Activated T-helper 2 cell treated with anti-CD3 and anti-CD28 coated beads, Interferon-gamma antibody, Interleukin-2, Interleukin-4, amounts not matched to agents 10 μg/mL and 5 μg/mL and 100 μg/mL, durations not matched to agents 14 hours and 24 hours and 36 hours (primary cell): ENCODE data around the gene SH3PXD2A. TPM values are rescaled to one million over a fixed set of nuclear protein-coding genes. Genes with fewer than 3 reads are reported as not detected.

Source experiments
- DNase-seq: peaks from one replicate; pipeline ENCODE4 v3.0.0; 2021; ENCODE audit warnings: low spot score
- H3K27ac Mint-ChIP-seq: one replicate; pipeline ENCODE4 v1.8.0; 2021; ENCODE audit warnings: mixed read lengths
- H3K27me3 Mint-ChIP-seq: one replicate; pipeline ENCODE4 v1.8.0; 2021; ENCODE audit warnings: low read depth, mixed read lengths
- H3K36me3 Mint-ChIP-seq: one replicate; pipeline ENCODE4 v1.8.0; 2021; ENCODE audit warnings: low read depth, mixed read lengths
- H3K4me1 Mint-ChIP-seq: one replicate; pipeline ENCODE4 v1.8.0; 2021; ENCODE audit warnings: low read depth, mixed read lengths
- H3K4me3 Mint-ChIP-seq: one replicate; pipeline ENCODE4 v1.8.0; 2021; ENCODE audit warnings: low read depth, mild to moderate bottlenecking, moderate library complexity, mixed read lengths
- H3K9me3 Mint-ChIP-seq: one replicate; pipeline ENCODE4 v1.8.0; 2021; ENCODE audit warnings: mixed read lengths
- intact Hi-C: fragments of 100-400 bp; cut with micrococcal nuclease; formaldehyde crosslinking; loops from one replicate; pipeline ENCODE4 v1.15.1; 2023
- total RNA-seq: library from RNA; stranded (reverse); gene quantifications from 2 replicates; pipeline ENCODE4 v1.2.3, GENCODE V29; 2022

SH3PXD2A gene
- total RNA-seq, 1 donor from 2014 or later, result 8.6 TPM

DNA sequence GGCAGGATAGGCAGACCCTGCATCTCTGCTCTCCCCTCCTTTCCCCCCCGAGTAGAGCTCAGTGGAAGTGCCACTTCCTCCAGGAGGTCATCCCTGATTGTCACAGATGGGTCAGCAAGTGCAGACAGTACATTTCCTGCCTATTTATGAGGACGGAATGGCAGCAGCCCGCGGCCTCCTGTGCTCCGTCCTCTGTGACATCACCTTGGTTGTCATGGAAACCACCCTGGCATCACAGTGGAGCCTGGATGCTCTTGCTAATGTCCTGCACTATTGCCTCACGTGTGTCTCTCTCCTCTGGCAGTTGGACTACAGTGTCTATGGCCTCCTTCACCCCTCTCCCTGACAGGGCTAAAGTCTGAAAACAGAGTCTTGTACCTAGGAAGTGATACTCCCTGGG, 148.6 kb downstream of the SH3PXD2A start:
- Mint-ChIP-seq H3K4me1 (peaks cover 5% of the 10 kb centered on the region), H3K27ac (no peak overlapping the region), H3K27me3 (no peaks in the 10 kb centered on the region), H3K36me3 (no peaks in the 10 kb centered on the region), H3K4me3 (no peak overlapping the region), H3K9me3 (no peaks in the 10 kb centered on the region)
- DNase-seq, result no peak
- intact Hi-C loops, result no loop called here

DNA sequence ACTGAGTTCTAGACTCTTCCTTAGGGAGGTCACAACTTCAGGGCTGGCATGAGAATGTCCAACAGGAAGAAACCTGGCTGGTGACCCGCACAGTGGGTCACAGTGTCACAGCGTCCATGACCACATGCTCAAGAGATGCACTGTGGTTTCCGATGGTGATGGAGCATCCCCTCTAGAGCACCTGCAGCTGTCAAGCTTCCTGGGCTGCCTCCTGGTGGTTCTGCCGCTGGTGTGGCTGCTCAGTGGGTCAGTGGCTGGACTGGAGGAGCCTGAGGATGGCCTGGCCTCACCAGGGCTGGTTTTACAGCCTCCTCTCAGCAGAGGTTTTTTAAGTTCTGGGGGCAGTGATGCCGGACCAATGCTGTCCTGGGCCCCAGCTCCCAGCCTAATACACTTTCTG, 149.3 kb downstream of the SH3PXD2A start:
- intact Hi-C loops, result no loop called here
- DNase-seq, result no peak
- H3K27ac Mint-ChIP-seq, result no peak overlapping the region
- H3K9me3 Mint-ChIP-seq, result no peaks in the 10 kb centered on the region
- no peak overlapping the region for H3K4me3 Mint-ChIP-seq
- H3K27me3 Mint-ChIP-seq, result no peaks in the 10 kb centered on the region
- no peaks in the 10 kb centered on the region for H3K36me3 Mint-ChIP-seq
- peaks cover 5% of the 10 kb centered on the region for H3K4me1 Mint-ChIP-seq

DNA sequence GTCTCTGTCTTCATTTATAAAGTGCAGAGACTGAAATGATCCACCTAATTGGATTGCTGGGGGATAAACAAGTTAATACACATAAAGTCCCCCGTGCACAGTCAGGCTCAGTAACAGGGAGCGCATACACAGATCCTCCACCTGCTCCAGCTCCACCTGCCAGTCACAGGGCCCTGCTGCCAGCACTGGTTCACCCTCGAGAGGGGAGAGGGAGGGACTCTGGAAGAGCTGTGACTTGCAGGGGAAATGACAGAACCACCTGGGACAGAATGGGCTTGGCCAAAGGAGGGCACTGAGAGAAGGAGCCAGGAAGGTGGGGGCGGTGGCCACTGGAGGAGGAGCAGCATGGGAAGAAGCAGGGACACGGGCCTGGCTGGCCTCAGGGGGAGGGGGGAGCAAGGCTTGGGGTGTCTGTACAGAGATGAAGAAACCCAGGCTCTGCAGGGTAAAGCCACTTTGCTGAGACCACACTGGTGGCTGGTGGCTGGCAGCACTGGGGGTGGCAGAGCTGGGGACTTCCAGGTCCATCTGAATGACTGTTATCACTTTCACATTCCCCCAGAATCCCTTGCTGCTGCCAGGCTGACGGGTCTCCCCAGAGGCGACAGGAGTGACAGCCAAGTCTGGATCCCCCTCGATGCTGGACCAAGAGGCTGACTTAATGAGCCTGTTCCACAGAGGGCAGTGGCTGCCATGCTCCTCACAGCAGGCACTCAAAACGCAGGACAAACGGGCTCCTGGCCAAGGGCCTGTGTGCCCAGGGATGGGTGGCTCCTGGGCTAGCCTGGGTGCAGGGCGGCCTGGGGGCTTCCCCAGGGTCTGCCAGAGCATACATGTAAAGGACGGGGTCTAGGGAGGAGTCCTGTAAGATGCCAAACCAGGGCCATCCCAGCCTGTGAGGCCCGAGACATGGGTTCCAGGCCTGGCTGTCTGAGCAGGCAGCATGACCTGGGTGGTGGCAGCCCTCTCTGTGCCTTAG, 151.1 kb downstream of the SH3PXD2A start:
- Mint-ChIP-seq H3K4me3 (no peak overlapping the region), H3K27me3 (no peaks in the 10 kb centered on the region), H3K9me3 (no peaks in the 10 kb centered on the region), H3K4me1 (peaks cover under 1% of the 10 kb centered on the region), H3K36me3 (no peaks in the 10 kb centered on the region), H3K27ac (no peak overlapping the region)
- intact Hi-C loops, result no loop called here
- no peak for DNase-seq

DNA sequence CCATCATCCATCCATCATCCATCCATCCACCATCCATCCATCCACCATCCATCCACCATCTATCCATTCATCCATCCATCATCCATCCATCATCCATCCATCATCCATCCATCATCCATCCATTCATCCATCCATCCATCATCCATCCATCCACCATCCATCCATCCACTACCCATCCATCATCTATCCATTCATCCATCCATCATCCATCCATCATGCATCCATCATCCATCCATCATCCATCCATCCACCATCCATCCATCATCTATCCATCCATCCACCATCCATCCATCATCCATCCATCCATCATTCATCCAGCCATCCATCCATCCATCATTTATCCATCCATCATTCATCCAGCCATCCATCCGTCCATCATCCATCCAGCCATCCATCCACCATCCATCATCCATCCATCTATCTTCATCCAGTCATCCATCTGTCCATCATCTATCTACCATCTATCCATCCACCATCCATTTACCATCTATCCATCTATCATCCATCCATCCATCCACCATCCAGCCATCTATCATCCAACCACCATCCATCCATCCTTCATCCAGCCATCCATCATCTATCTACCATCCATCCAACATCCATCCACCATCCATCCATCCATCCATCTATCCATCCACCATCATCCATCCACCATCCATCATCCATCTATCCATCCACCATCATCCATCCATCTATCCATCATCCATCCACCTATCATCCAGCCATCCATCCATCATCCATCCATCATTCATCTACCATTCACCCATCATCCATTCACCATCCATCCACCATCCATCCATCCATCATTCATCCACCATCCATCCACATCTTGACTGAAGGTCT, 153.8 kb downstream of the SH3PXD2A start:
- Mint-ChIP-seq H3K4me1 (peaks cover 11% of the 10 kb centered on the region), H3K27ac (no peak overlapping the region), H3K9me3 (no peaks in the 10 kb centered on the region), H3K27me3 (no peaks in the 10 kb centered on the region), H3K4me3 (no peak overlapping the region), H3K36me3 (no peaks in the 10 kb centered on the region)
- intact Hi-C loops, result no loop called here
- no peak for DNase-seq

DNA sequence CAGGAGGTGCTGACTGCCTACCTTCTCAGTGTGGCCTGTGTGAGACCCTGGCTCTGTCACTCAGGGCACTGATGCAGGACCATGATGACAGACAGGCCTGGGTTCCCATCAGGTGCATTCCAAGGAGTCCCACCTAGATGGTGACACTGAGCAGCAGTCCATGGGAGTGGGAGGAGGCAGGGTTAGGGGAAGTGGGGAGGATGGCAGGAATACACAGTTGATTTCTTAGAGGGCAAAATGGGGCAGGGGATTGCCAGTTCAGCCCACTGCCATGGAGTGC, 155.0 kb downstream of the SH3PXD2A start:
- Mint-ChIP-seq H3K27me3 (no peaks in the 10 kb centered on the region), H3K36me3 (no peaks in the 10 kb centered on the region), H3K4me1 (peaks cover 20% of the 10 kb centered on the region), H3K27ac (no peak overlapping the region), H3K4me3 (no peak overlapping the region), H3K9me3 (no peaks in the 10 kb centered on the region)
- intact Hi-C loops, result no loop called here
- DNase-seq, result no peak

DNA sequence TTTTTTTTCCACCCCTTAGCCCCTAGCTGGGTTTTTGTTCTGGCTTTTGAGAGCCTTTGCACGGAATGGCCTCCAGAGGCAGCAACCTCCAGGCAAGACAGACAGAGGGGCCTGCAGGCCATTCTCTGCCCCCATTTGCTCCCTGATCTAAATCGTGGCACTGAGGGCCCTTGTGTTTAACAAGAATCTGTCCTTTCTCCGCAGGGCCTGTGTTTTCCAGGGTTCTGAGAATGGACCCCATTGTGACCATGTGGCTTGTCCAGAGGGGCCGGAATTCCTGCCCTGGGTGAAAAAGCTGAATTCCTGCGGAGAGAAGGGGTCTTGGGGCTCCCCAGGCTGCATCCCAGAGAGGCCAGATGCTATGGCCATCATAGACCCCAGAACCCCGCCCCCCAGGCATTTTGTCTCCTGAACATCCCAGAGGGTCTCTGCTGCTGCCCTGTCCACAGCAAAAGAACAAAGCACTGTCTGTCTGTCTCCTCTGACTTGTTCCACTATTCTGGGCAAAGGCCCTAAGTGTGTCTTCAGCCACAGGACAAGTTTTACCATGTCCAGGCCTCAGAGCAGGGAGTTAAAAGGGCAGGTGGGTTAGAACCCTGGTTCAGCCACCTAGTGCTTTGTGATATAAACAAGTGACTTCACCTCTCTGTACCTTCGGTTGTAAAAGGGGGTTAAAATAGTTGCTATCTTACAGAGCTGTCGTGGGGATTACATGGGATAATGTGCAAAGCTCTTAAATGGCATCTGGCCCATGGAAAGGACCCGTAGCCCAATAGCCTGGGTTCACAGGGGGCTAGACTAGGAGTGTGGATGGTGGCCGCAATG, 155.6 kb downstream of the SH3PXD2A start:
- Mint-ChIP-seq H3K27me3 (no peaks in the 10 kb centered on the region), H3K36me3 (no peaks in the 10 kb centered on the region), H3K4me1 (peaks cover 22% of the 10 kb centered on the region), H3K4me3 (no peak overlapping the region), H3K9me3 (no peaks in the 10 kb centered on the region), H3K27ac (no peak overlapping the region)
- no peak for DNase-seq
- intact Hi-C loops, result loop anchor here (10.0 kb wide), 1 partner anchor 565 kb away; the partner anchor contains the start of gene GSTO2

DNA sequence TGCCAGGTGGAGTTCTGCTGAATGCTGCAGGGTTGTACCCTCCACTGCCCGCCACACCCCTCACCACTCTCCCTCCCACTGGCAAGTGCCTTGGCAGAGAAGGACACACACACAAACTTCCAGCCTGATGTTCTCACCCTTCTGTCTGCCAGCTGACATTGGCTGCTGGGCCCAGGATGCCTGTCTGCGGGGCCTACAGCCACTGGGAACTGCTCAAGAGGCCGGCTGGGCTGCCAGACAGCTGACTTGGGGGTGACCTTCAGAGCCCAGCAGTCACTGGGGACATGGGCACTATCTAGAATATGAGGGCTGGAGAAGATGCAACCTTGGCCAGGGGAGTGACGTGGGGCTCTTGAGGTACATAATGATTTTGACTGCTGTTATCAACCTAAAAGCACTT, 157.1 kb downstream of the SH3PXD2A start:
- H3K27me3 Mint-ChIP-seq, result no peaks in the 10 kb centered on the region
- no peak overlapping the region for H3K4me3 Mint-ChIP-seq
- H3K36me3 Mint-ChIP-seq, result no peaks in the 10 kb centered on the region
- H3K4me1 Mint-ChIP-seq, result peaks cover 25% of the 10 kb centered on the region
- no peaks in the 10 kb centered on the region for H3K9me3 Mint-ChIP-seq
- DNase-seq, result no peak
- intact Hi-C loops, result loop anchor here (10.0 kb wide), 1 partner anchor 567 kb away; the partner anchor contains the start of gene GSTO2
- no peak overlapping the region for H3K27ac Mint-ChIP-seq

DNA sequence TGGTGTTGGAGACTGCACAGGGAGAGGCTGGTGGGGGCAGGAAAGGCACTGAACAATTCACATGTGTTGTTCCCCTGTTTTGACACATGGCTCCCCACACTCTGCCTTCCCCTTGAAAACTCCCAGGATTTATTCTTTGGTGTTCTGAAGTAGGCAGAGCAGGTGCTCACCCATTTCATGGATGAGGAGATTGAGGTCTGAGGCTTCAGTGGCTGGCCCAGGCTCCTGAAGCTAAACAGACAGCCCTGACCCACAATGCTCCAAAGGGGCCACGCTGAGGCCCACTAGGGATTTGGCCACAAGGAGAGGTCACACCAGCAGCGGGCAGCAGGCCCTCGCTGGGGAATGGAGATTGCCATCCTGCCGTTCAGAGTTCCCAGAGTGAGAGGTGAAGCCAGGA, 157.6 kb downstream of the SH3PXD2A start:
- Mint-ChIP-seq H3K36me3 (no peaks in the 10 kb centered on the region), H3K4me3 (no peak overlapping the region), H3K9me3 (no peaks in the 10 kb centered on the region), H3K27ac (no peak overlapping the region), H3K27me3 (no peaks in the 10 kb centered on the region), H3K4me1 (peaks cover 25% of the 10 kb centered on the region)
- intact Hi-C loops, result loop anchor here (10.0 kb wide), 1 partner anchor 567 kb away; the partner anchor contains the start of gene GSTO2
- no peak for DNase-seq

DNA sequence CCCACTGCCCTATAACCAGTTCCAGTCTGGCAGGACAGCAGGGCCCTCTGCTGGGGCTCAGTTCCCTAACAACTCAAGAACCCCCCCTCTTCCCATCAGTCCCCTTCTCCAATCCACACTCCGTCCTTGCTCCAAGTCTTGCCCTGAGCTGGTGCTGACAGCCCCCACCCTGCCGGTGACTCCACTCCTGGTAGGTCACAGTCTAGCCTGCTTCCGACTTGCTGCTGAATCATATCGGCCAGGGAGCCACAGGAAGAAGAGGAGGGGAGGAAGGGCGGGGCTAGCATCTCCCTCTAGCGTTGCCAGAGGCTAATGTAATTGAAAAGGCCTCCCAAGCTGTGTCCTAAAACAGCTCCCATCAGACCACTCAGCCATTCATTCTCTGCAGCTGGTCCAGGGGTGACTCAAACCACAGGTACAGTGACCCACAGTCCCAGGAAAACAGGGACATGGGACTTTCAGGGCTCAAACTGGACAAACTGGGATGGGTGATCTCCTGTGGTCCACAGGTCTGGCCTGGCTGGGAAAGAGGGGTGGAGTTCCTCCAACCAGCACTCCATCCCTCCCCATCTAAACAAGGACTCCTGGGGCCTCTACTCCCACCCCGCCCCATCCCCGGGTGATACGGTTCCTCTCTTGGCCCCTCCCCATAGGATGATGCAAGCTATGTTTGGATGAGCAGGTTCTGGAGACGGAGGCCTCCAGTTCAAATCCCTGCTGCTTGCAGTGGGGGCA, 158.8 kb downstream of the SH3PXD2A start:
- Mint-ChIP-seq H3K27ac (peak overlapping the region; percentile 79), H3K9me3 (no peaks in the 10 kb centered on the region), H3K4me3 (peak overlapping the region; percentile 57), H3K36me3 (no peaks in the 10 kb centered on the region), H3K4me1 (peaks cover 31% of the 10 kb centered on the region), H3K27me3 (no peaks in the 10 kb centered on the region)
- peak; percentile 74 for DNase-seq
- intact Hi-C loops, result loop anchor here (10.0 kb wide), 1 partner anchor 568 kb away; the partner anchor contains the start of gene GSTO2

DNA sequence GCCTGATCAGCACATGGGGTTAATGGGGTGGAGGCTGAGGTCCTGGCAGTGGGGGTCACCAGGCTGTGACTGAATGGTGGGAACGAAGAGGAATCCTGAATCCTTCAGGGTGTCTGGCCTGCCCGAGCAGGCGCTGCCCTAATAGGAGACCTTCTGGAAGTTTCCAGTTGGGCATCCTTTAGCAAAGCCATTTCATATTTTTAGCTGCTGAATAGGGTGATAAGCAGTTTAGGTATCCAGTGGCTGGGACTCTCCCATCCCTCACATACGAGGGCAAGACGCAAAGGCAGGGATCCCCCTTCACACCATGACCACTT, 159.3 kb downstream of the SH3PXD2A start:
- intact Hi-C loops, result loop anchor here (10.0 kb wide), 1 partner anchor 569 kb away; the partner anchor contains the start of gene GSTO2
- peak overlapping the region; percentile 57 for H3K4me3 Mint-ChIP-seq

DNA sequence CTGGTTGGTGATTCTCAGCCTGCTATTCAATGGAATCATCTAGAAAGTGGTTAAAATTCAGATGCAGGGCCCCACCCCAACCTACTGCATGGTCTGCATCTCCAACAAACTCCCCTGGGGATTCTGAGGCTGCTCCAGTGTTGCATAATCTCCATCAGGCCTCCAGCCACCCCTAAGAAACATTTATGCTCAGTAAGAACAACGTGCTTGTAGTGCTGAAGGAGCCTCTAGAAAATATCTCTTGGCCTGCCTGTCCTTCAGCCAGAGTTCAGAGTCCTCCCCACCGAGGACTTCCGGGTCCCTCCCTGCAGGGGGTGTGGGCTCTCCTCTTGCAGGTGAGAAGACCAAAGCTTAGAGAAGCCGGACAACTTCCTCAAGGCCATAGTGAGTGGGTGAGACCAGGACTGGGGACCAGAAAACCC, 159.8 kb downstream of the SH3PXD2A start:
- Mint-ChIP-seq H3K4me1 (peaks cover 35% of the 10 kb centered on the region), H3K4me3 (no peak overlapping the region), H3K36me3 (no peaks in the 10 kb centered on the region), H3K27me3 (no peaks in the 10 kb centered on the region), H3K27ac (peak overlapping the region; percentile 4), H3K9me3 (no peaks in the 10 kb centered on the region)
- no peak for DNase-seq
- intact Hi-C loops, result loop anchor here (10.0 kb wide), 1 partner anchor 569 kb away; the partner anchor contains the start of gene GSTO2

More for the DNA sequence above, 159.3 kb downstream of the SH3PXD2A start:
- DNase-seq, result no peak
- Mint-ChIP-seq H3K36me3 (no peaks in the 10 kb centered on the region), H3K9me3 (no peaks in the 10 kb centered on the region), H3K27me3 (no peaks in the 10 kb centered on the region), H3K27ac (peak overlapping the region; percentile 4), H3K4me1 (peaks cover 33% of the 10 kb centered on the region)

DNA sequence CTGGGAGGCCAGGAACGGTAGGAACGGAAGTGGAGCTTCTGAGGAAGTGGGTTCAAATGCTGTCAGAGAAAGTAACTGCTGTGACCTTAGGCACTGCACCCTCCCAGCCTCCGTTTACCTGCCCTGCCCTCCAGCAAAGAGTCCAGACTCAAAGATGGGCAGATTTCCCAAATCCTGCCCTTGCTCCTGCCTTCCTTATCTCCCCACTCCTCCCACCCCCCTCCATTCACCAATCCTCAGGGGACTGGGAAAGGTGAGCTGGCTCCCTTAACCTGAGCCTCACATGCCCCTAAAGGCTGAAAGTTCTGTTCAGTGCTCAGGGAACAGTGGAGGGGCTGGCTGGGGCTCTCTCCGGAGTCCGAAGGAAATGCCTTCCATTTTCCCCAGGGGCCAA, 161.6 kb downstream of the SH3PXD2A start:
- DNase-seq, result no peak
- Mint-ChIP-seq H3K9me3 (no peaks in the 10 kb centered on the region), H3K27me3 (no peaks in the 10 kb centered on the region), H3K4me1 (peaks cover 36% of the 10 kb centered on the region), H3K27ac (no peak overlapping the region), H3K4me3 (peak overlapping the region; percentile 83), H3K36me3 (no peaks in the 10 kb centered on the region)
- intact Hi-C loops, result loop anchor here (10.0 kb wide), 1 partner anchor 571 kb away; the partner anchor contains the start of gene GSTO2
